GM12865 (cell line): ENCODE measurements around the gene LDLRAD4.
"Not testable (repeated sequence)": the region's sequence is repeated elsewhere in the genome, so short reads cannot be mapped to it uniquely, and the experiment has no call there.

ENCODE experiments used
- DNase-seq: peaks from one replicate; pipeline ENCODE4 v3.0.0; 2010; ENCODE audit warnings: low read depth
- H3K4me3 ChIP-seq: 2 replicates; pipeline ENCODE4 v1.5.1; 2011; ENCODE audit warnings: mild to moderate bottlenecking, low read depth, low read length, control low read depth
- CTCF ChIP-seq: IDR thresholded peaks from 2 replicates; pipeline ENCODE4 v1.5.1; 2011; ENCODE audit warnings: low read length, control low read depth, low read depth, inconsistent platforms; ENCODE audit not compliant: insufficient read depth; ENCODE audit errors: missing control alignments

Gene LDLRAD4

GRCh38 chr18:13688191-13689136 lies 469.9 kb downstream of the LDLRAD4 start:
- H3K4me3 ChIP-seq, result no peak overlapping the region
- no peak for DNase-seq
- no peak for TF ChIP-seq CTCF

GRCh38 chr18:13690060-13690459 lies 471.5 kb downstream of the LDLRAD4 start:
- DNase-seq, H3K4me3 ChIP-seq: not testable (repeated sequence)

GRCh38 chr18:13695337-13695736 lies 476.8 kb downstream of the LDLRAD4 start:
- not testable (repeated sequence) for DNase-seq, H3K4me3 ChIP-seq

GRCh38 chr18:13696961-13697360 lies 478.4 kb downstream of the LDLRAD4 start:
- no peak for TF ChIP-seq CTCF
- DNase-seq, result no peak
- H3K4me3 ChIP-seq, result no peak overlapping the region

- no peak for TF ChIP-seq CTCF
- no peak for DNase-seq
Measured at GRCh38 chr18:13700153-13700552, 481.6 kb downstream of the LDLRAD4 start.

More at GRCh38 chr18:13700153-13700552, 481.6 kb downstream of the LDLRAD4 start:
- no peak overlapping the region for H3K4me3 ChIP-seq
